Panc1 (cell line): ENCODE measurements around the gene SMTN. TPM values are rescaled to one million over a fixed set of nuclear protein-coding genes. Genes with fewer than 3 reads are reported as not detected.

Experiments used
- ATAC-seq: fragments of 200-7000 bp; cut with Tn5 transposase; 2 replicates; pipeline ENCODE4 v1.9.1; 2020; ENCODE audit warnings: mild to moderate bottlenecking, moderate library complexity
- BruUV-seq: library from RNA; stranded (reverse); fragments of 400-500 nt; replicated peaks from 2 replicates; lab custom pipeline; 2021; lab: Mats Ljungman, UMichigan
- CTCF ChIA-PET: fragments of 300-600 bp; sonication (Branson Sonifier 250); formaldehyde crosslinking; loops from one replicate; lab custom pipeline; 2022; ENCODE audit warnings: antibody characterized with exemption; lab: Charles Lee
- POLR2A ChIA-PET: fragments of 300-600 bp; sonication (Branson Sonifier 250); formaldehyde crosslinking; loops from one replicate; lab custom pipeline; 2022; ENCODE audit warnings: antibody characterized with exemption; lab: Charles Lee
- DNase-seq: peaks from one replicate; pipeline ENCODE4 v3.0.0-alpha.2; 2010; ENCODE audit warnings: low read depth, low spot score
- H3K27ac ChIP-seq: 2 replicates; pipeline ENCODE4 v1.5.1; 2011; ENCODE audit warnings: mild to moderate bottlenecking, low read length, inconsistent platforms
- H3K27me3 ChIP-seq: fragments of 200-500 bp; sonication (Bioruptor generic); 2 replicates; pipeline ENCODE4 v1.6.0; 2014; ENCODE audit warnings: low read length, inconsistent platforms; ENCODE audit not compliant: control insufficient read depth, insufficient read depth
- H3K36me3 ChIP-seq: fragments of 200-500 bp; sonication (Bioruptor generic); 2 replicates; pipeline ENCODE4 v1.5.1; 2014; ENCODE audit warnings: inconsistent platforms, mild to moderate bottlenecking, low read length, moderate library complexity; ENCODE audit not compliant: control insufficient read depth, insufficient read depth
- H3K4me1 ChIP-seq: 2 replicates; pipeline ENCODE4 v1.5.1; 2011; ENCODE audit warnings: inconsistent platforms, mild to moderate bottlenecking, low read length, moderate library complexity; ENCODE audit not compliant: control insufficient read depth, insufficient read depth
- H3K4me3 ChIP-seq, 2 experiments: 2 replicates each; pipeline ENCODE4 v1.5.1; 2011 to 2012; ENCODE audit warnings: low read depth in 2 of 2, low read length in 2 of 2, mild to moderate bottlenecking in 2 of 2, inconsistent platforms in 1 of 2, moderate library complexity in 1 of 2
- H3K9me3 ChIP-seq: fragments of 200-500 bp; sonication (Bioruptor generic); 2 replicates; pipeline ENCODE4 v1.5.1; 2014; ENCODE audit warnings: low read depth, mild to moderate bottlenecking, inconsistent platforms, low read length, moderate library complexity; ENCODE audit not compliant: control insufficient read depth, insufficient read depth
- POLR2AphosphoS5 ChIP-seq: IDR thresholded peaks from 2 replicates; pipeline ENCODE4 v1.6.1; 2012; ENCODE audit warnings: mild to moderate bottlenecking, low read depth, low read length, moderate library complexity
- SIN3A ChIP-seq: IDR thresholded peaks from 2 replicates; pipeline ENCODE4 v1.6.1; 2012; ENCODE audit warnings: low read depth, mild to moderate bottlenecking, low read length, moderate library complexity, borderline replicate concordance; ENCODE audit not compliant: insufficient read depth
- TCF7L2 ChIP-seq: IDR thresholded peaks from 2 replicates; pipeline ENCODE4 v1.6.1; 2011; ENCODE audit warnings: mild to moderate bottlenecking, low read depth, low read length, inconsistent platforms
- in situ Hi-C: cut with HindIII; loops from 2 replicates; pipeline ENCODE4 v1.10.0; 2016; ENCODE audit warnings: low sequenced_read_pairs, low pct_unique_long_range_greater_than_20kb
- intact Hi-C: fragments of 100-400 bp; cut with micrococcal nuclease; formaldehyde crosslinking; loops from one replicate; pipeline ENCODE4 v1.10.0; 2022; ENCODE audit not compliant: unreplicated experiment
- total RNA-seq: library from RNA; stranded (reverse); gene quantifications from one replicate; pipeline ENCODE4 v1.2.1, GENCODE V29; 2021; ENCODE audit not compliant: unreplicated experiment
- TF ChIP-seq, protein P1 (sequence below): fragments of 450-650 bp; IDR thresholded peaks from 2 replicates; pipeline ENCODE4 v1.5.1; 2017; ENCODE audit warnings: mild to moderate bottlenecking
- TF ChIP-seq, protein P2 (sequence below), 2 experiments: IDR thresholded peaks; 2 replicates each; pipeline ENCODE4 v1.6.1; 2011 to 2012; ENCODE audit warnings: low read depth in 2 of 2, control low read depth in 1 of 2, low read length in 1 of 2, mild to moderate bottlenecking in 1 of 2, moderate library complexity in 1 of 2; ENCODE audit not compliant: insufficient read depth in 1 of 2

The SMTN gene
- total RNA-seq, 1 experiment from 2014 or later, result 71.7 TPM

DNA sequence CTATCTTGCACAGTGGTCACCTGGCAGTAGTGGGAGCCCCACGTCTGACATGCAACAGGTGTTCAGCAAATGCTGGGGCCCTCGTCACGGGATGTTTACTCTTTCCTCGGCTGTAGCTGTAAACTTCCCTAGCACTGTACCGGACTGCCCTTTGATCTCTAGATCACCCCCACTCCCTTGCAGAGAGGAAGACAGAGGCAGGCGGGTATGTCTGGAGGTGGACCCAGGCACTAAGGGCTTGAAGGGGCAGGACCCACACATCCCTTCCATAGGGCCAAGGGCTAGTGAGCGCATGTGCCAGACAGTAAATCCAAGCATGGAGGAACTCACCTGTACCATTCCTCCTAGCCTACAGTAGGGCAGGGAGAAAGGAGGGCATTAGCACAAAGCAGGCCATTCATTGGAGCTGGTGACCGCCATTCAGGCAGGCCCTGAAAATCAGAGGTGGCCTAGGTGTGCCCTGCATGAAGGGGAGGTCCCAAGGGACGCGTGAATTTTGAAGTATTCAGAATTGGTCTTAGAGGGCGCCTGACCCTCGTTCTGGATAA, 1.9 kb upstream of the SMTN start:
- in situ Hi-C loops, result no loop called here

DNA sequence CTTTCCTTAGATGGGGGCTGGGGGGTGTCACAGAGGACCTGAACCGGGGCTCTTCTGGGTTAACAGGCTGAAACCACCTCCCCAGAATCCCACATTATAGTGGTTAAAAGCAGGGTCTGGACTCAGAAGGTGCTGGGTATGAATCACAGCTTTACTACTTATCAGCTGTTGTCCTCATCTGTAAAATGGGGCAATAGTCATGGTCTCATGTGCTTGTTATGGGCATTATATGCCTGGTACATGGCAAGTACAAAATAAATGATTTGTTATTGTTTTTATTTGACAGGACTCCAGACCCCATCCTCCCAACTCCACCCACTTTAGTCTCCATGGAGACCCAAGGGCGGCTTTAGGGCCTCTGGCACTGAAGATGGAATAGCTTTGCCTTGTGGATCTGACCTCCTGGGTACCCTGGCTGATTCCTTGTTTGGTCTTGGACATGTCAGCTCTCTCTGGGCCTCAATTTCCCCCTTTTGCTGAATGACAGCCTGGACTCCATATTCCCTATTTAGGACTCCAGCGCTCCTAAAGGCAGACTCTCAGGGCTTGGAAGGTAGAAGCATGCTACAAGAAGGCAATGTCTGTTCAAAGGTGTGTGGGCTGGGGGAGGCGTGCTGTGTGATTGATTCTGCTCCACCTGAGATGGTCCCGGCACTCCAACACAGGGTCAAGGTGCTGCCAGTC, 812 bp upstream of the SMTN start:
- peaks cover 13% of the 10 kb centered on the region for H3K4me1 ChIP-seq
- intact Hi-C loops, result loop anchor here (5.0 kb wide), 1 partner anchor 133 kb away; no protein-coding TSS in a partner anchor
- H3K27me3 ChIP-seq, result no peaks in the 10 kb centered on the region
- no peak for ATAC-seq
- TF ChIP-seq TCF7L2, result no peak
- TF ChIP-seq, protein P1, sequence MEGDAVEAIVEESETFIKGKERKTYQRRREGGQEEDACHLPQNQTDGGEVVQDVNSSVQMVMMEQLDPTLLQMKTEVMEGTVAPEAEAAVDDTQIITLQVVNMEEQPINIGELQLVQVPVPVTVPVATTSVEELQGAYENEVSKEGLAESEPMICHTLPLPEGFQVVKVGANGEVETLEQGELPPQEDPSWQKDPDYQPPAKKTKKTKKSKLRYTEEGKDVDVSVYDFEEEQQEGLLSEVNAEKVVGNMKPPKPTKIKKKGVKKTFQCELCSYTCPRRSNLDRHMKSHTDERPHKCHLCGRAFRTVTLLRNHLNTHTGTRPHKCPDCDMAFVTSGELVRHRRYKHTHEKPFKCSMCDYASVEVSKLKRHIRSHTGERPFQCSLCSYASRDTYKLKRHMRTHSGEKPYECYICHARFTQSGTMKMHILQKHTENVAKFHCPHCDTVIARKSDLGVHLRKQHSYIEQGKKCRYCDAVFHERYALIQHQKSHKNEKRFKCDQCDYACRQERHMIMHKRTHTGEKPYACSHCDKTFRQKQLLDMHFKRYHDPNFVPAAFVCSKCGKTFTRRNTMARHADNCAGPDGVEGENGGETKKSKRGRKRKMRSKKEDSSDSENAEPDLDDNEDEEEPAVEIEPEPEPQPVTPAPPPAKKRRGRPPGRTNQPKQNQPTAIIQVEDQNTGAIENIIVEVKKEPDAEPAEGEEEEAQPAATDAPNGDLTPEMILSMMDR, result no peak
- no peak for TF ChIP-seq SIN3A
- no peak for TF ChIP-seq POLR2AphosphoS5
- TF ChIP-seq, protein P2, sequence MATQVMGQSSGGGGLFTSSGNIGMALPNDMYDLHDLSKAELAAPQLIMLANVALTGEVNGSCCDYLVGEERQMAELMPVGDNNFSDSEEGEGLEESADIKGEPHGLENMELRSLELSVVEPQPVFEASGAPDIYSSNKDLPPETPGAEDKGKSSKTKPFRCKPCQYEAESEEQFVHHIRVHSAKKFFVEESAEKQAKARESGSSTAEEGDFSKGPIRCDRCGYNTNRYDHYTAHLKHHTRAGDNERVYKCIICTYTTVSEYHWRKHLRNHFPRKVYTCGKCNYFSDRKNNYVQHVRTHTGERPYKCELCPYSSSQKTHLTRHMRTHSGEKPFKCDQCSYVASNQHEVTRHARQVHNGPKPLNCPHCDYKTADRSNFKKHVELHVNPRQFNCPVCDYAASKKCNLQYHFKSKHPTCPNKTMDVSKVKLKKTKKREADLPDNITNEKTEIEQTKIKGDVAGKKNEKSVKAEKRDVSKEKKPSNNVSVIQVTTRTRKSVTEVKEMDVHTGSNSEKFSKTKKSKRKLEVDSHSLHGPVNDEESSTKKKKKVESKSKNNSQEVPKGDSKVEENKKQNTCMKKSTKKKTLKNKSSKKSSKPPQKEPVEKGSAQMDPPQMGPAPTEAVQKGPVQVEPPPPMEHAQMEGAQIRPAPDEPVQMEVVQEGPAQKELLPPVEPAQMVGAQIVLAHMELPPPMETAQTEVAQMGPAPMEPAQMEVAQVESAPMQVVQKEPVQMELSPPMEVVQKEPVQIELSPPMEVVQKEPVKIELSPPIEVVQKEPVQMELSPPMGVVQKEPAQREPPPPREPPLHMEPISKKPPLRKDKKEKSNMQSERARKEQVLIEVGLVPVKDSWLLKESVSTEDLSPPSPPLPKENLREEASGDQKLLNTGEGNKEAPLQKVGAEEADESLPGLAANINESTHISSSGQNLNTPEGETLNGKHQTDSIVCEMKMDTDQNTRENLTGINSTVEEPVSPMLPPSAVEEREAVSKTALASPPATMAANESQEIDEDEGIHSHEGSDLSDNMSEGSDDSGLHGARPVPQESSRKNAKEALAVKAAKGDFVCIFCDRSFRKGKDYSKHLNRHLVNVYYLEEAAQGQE (IDR thresholded peaks at IDR 0.05; ENCODE audit: insufficient read depth in 1 of 2, low read depth in 2 of 2, low read length in 1 of 2), result no peak
- no peaks in the 10 kb centered on the region for H3K9me3 ChIP-seq
- H3K4me3 ChIP-seq, result peak overlapping the region; percentile 73 to 79
- POLR2A ChIA-PET, result interaction anchor here (0.5 to 0.7 kb wide), 3 partner anchors 14 to 159 kb away, joined by 3 to 10 read pairs (median 4); no protein-coding TSS in a partner anchor
- CTCF ChIA-PET, result interaction anchor here (0.9 kb wide), 1 partner anchor 19 kb away, joined by 3 read pairs; no protein-coding TSS in a partner anchor
- no peak for DNase-seq
- H3K36me3 ChIP-seq, result peaks cover 5% of the 10 kb centered on the region; the same call in 1 of the 2 replicates
- H3K27ac ChIP-seq, result peak overlapping the region; percentile 76
- in situ Hi-C loops, result no loop called here
- BruUV-seq, result no TSS peak

More for the DNA sequence above, 1.9 kb upstream of the SMTN start:
- no peak for DNase-seq
- no peak for ATAC-seq
- H3K9me3 ChIP-seq, result no peaks in the 10 kb centered on the region
- intact Hi-C loops, result no loop called here
- H3K4me3 ChIP-seq, result no peak overlapping the region
- no peak overlapping the region for H3K27ac ChIP-seq
- POLR2A ChIA-PET, result no interaction called here
- H3K27me3 ChIP-seq, result no peaks in the 10 kb centered on the region
- TF ChIP-seq, protein P1, result no peak
- TF ChIP-seq TCF7L2, result no peak
- TF ChIP-seq, protein P2 (IDR thresholded peaks at IDR 0.05; ENCODE audit: insufficient read depth in 1 of 2, low read depth in 2 of 2, low read length in 1 of 2), result no peak
- no peak for TF ChIP-seq POLR2AphosphoS5
- TF ChIP-seq SIN3A, result no peak
- CTCF ChIA-PET, result interaction anchor here (0.5 to 0.7 kb wide), 2 partner anchors 28 to 34 kb away, joined by 3 read pairs; partner anchors contain the start of gene SELENOM
- peaks cover 5% of the 10 kb centered on the region; the same call in 1 of the 2 replicates for H3K36me3 ChIP-seq
- peaks cover 13% of the 10 kb centered on the region for H3K4me1 ChIP-seq
- BruUV-seq, result no TSS peak
